ENCODE measurements around the gene C1orf167. TPM values are rescaled to one million over a fixed set of nuclear protein-coding genes. Genes with fewer than 3 reads are reported as not detected.

Gene C1orf167
- total and polyA plus RNA-seq, 2 of the 8 experiments (the other 6 are each of a cell fraction or from before 2014, with no cell fraction given), result 0.70 to 1.3 TPM

- H3K4ac ChIP-seq (replicated peaks; ENCODE audit: insufficient read length, low read depth, low read length), result no peak overlapping the region
- CTCF ChIA-PET (ENCODE audit: partially characterized antibody), result interaction anchor here (0.7 to 1.3 kb wide), 3 partner anchors 10 to 594 kb away, joined by 3 to 5 read pairs (median 3); no protein-coding TSS in a partner anchor
- TF ChIP-seq SIX5 (IDR thresholded peaks at IDR 0.05; ENCODE audit: low read depth, low read length), result no peak
Measured at GRCh38 chr1:11770011-11770410, 8.0 kb downstream of the C1orf167 start.

More at GRCh38 chr1:11770011-11770410, 8.0 kb downstream of the C1orf167 start:
- H3K9ac ChIP-seq (replicated peaks in 1 of 4; ENCODE audit: extremely low read depth in 1 of 4, low read depth in 3 of 4, low read length in 3 of 4), result no peak overlapping the region
- H2AK5ac ChIP-seq (ENCODE audit: low read depth, low read length), result no peak overlapping the region
- no peak overlapping the region for H2BK120ac ChIP-seq (replicated peaks; ENCODE audit: low read depth, low read length)
- H3K18ac ChIP-seq (ENCODE audit: extremely low read depth, low read length), result no peak overlapping the region
- H2BK15ac ChIP-seq (ENCODE audit: low read length), result no peak overlapping the region
- no peaks in the 10 kb centered on the region for H3K4me1 ChIP-seq (replicated peaks in 1 of 4; ENCODE audit: control insufficient read depth in 3 of 4, insufficient read depth in 4 of 4, low read length in 3 of 4)
- H2BK20ac ChIP-seq (ENCODE audit: low read length), result no peak overlapping the region
- H4K91ac ChIP-seq (replicated peaks; ENCODE audit: insufficient read length, low read length), result no peak overlapping the region
- no peak overlapping the region for H3K23ac ChIP-seq (ENCODE audit: insufficient read length)
- H3K79me2 ChIP-seq (ENCODE audit: control insufficient read depth in 1 of 2, insufficient read depth in 2 of 2, low read length in 2 of 2), result no peaks in the 10 kb centered on the region
- H2BK12ac ChIP-seq (ENCODE audit: low read depth, low read length), result no peak overlapping the region
- no peak overlapping the region for H3K14ac ChIP-seq (ENCODE audit: insufficient read length)
- H3K27me3 ChIP-seq (replicated peaks in 1 of 4; ENCODE audit: control insufficient read depth in 3 of 4, extremely low read depth in 1 of 4, insufficient read depth in 3 of 4, low read length in 3 of 4), result peaks cover 0 to 4% (median 0%) of the 10 kb centered on the region in 4 experiments; a peak in 3 of 7 replicates
- no peak overlapping the region for H3K56ac ChIP-seq (replicated peaks; ENCODE audit: insufficient read length, low read depth, low read length)
- no peaks in the 10 kb centered on the region for H3K36me3 ChIP-seq (ENCODE audit: control insufficient read depth in 2 of 4, insufficient read depth in 4 of 4, low read length in 3 of 4)
- no peaks in the 10 kb centered on the region for H4K20me1 ChIP-seq (replicated peaks in 1 of 2; ENCODE audit: control insufficient read depth in 1 of 2, insufficient read depth in 2 of 2, low read length in 2 of 2)
- no peak overlapping the region for H3K4me2 ChIP-seq (ENCODE audit: insufficient read depth in 1 of 2, low read depth in 2 of 2, low read length in 2 of 2)
- no peak overlapping the region for H3K4me3 ChIP-seq (ENCODE audit: extremely low read depth in 1 of 4, insufficient read depth in 2 of 4, low read depth in 3 of 4, low read length in 4 of 4)
- H2BK5ac ChIP-seq (ENCODE audit: low read depth, low read length), result no peak overlapping the region
- H4K8ac ChIP-seq (ENCODE audit: extremely low read depth, insufficient read depth, low read length), result no peak overlapping the region
- H4K5ac ChIP-seq (ENCODE audit: insufficient read length, low read depth, low read length), result no peak overlapping the region
- no peaks in the 10 kb centered on the region for H3K79me1 ChIP-seq (ENCODE audit: low read depth, low read length)
- H3K27ac ChIP-seq (ENCODE audit: low read depth, low read length), result no peak overlapping the region
- DNase-seq (ENCODE audit: low read depth in 1 of 2, low spot score in 2 of 2), result no peak
- no peak overlapping the region for H2AFZ ChIP-seq (ENCODE audit: low read length)
- no peak for FAIRE-seq
- POLR2A ChIA-PET (ENCODE audit: partially characterized antibody), result interaction anchor here (0.7 to 1.0 kb wide), 2 partner anchors 8 to 582 kb away, joined by 3 read pairs; no protein-coding TSS in a partner anchor
- H3K9me3 ChIP-seq (ENCODE audit: insufficient read depth in 2 of 2, low read depth in 1 of 2, low read length in 1 of 2), result no peaks in the 10 kb centered on the region
- no peaks in the 10 kb centered on the region for H3K23me2 ChIP-seq (ENCODE audit: low read depth, low read length)
